H1 (cell line): Measurements from ENCODE around the gene KIAA0930. TPM values are rescaled to one million over a fixed set of nuclear protein-coding genes. Genes with fewer than 3 reads are reported as not detected.

Experiments
- CTCF ChIA-PET: fragments of 300-600 bp; sonication (Branson Sonifier 250); formaldehyde crosslinking; loops from one replicate; lab custom pipeline; 2021; ENCODE audit not compliant: partially characterized antibody; lab: Charles Lee
- POLR2A ChIA-PET: fragments of 300-600 bp; sonication (Branson Sonifier 250); formaldehyde crosslinking; loops from one replicate; lab custom pipeline; 2021; ENCODE audit warnings: inconsistent platforms; ENCODE audit not compliant: partially characterized antibody; lab: Charles Lee
- DNase-seq, 2 experiments: peaks; one replicate each; pipeline versions ENCODE4 v3.0.0 to v3.0.0-alpha.2; 2010 to 2022; ENCODE audit warnings: low spot score in 2 of 2, low read depth in 1 of 2, mixed read lengths in 1 of 2
- FAIRE-seq: peaks from 2 replicates; lab custom pipeline; 2011; peaks lifted over from hg19 to GRCh38; lab: Jason Lieb, UNC
- H2AFZ ChIP-seq: 2 replicates; pipeline ENCODE4 v1.8.1; 2012; ENCODE audit warnings: low read length, inconsistent platforms
- H2AK5ac ChIP-seq: 2 replicates; pipeline ENCODE4 v1.6.1; 2013; ENCODE audit warnings: low read depth, low read length
- H2BK120ac ChIP-seq: replicated peaks from 2 replicates; pipeline ENCODE3; 2013; ENCODE audit warnings: low read depth, low read length, inconsistent platforms
- H2BK12ac ChIP-seq: 2 replicates; pipeline ENCODE4 v1.6.1; 2013; ENCODE audit warnings: low read depth, low read length
- H2BK15ac ChIP-seq: 2 replicates; pipeline ENCODE4 v1.6.1; 2013; ENCODE audit warnings: low read length
- H2BK20ac ChIP-seq: 2 replicates; pipeline ENCODE4 v1.6.1; 2013; ENCODE audit warnings: low read length
- H2BK5ac ChIP-seq: 2 replicates; pipeline ENCODE4 v1.6.1; 2013; ENCODE audit warnings: low read depth, low read length
- H3K14ac ChIP-seq: 2 replicates; pipeline ENCODE4 v1.6.1; 2013; ENCODE audit warnings: inconsistent platforms; ENCODE audit not compliant: insufficient read length
- H3K18ac ChIP-seq: 2 replicates; pipeline ENCODE4 v1.6.1; 2013; ENCODE audit warnings: low read length; ENCODE audit errors: extremely low read depth
- H3K23ac ChIP-seq: 2 replicates; pipeline ENCODE4 v1.6.1; 2013; ENCODE audit warnings: inconsistent platforms; ENCODE audit not compliant: insufficient read length
- H3K23me2 ChIP-seq: 2 replicates; pipeline ENCODE4 v1.6.1; 2013; ENCODE audit warnings: low read depth, low read length
- H3K27ac ChIP-seq: 2 replicates; pipeline ENCODE4 v1.6.1; 2011; ENCODE audit warnings: low read depth, low read length, inconsistent platforms
- H3K27me3 ChIP-seq, 4 experiments: replicated peaks in 1 of 4; 1 replicate in 1 of 4; 2 replicates in 3 of 4; pipeline versions ENCODE4 v1.6.1 to v1.8.1; 2011 to 2013; ENCODE audit warnings: low read length in 3 of 4, mild to moderate bottlenecking in 3 of 4, inconsistent platforms in 2 of 4, mixed read lengths in 2 of 4, moderate library complexity in 1 of 4; ENCODE audit not compliant: control insufficient read depth in 3 of 4, insufficient read depth in 3 of 4; ENCODE audit errors: extremely low read depth in 1 of 4
- H3K36me3 ChIP-seq, 4 experiments: 2 replicates each; pipeline versions ENCODE4 v1.6.1 to v1.8.1; 2011 to 2013; ENCODE audit warnings: mild to moderate bottlenecking in 4 of 4, low read length in 3 of 4, moderate library complexity in 2 of 4, control low read depth in 1 of 4, inconsistent platforms in 1 of 4; ENCODE audit not compliant: insufficient read depth in 4 of 4, control insufficient read depth in 2 of 4
- H3K4ac ChIP-seq: replicated peaks from 2 replicates; pipeline ENCODE3; 2013; ENCODE audit warnings: low read length, low read depth, mixed read lengths, inconsistent platforms; ENCODE audit not compliant: insufficient read length
- H3K4me1 ChIP-seq, 4 experiments: replicated peaks in 1 of 4; 1 replicate in 1 of 4; 2 replicates in 3 of 4; pipeline versions ENCODE4 v1.6.1 to v1.8.1; 2011 to 2013; ENCODE audit warnings: low read length in 3 of 4, inconsistent platforms in 2 of 4, mixed read lengths in 1 of 4; ENCODE audit not compliant: insufficient read depth in 4 of 4, control insufficient read depth in 3 of 4
- H3K4me2 ChIP-seq, 2 experiments: 2 replicates each; pipeline versions ENCODE4 v1.6.1 to v1.8.1; 2011 to 2013; ENCODE audit warnings: low read depth in 2 of 2, low read length in 2 of 2, control low read depth in 1 of 2, inconsistent platforms in 1 of 2, mild to moderate bottlenecking in 1 of 2; ENCODE audit not compliant: insufficient read depth in 1 of 2
- H3K4me3 ChIP-seq, 4 experiments: fragments of 200-600, 300-600 bp in 1 of 4; sonication (generic), shearing (Covaris generic), sonication (Bioruptor Twin) in 1 of 4; 2 replicates each; pipeline versions ENCODE4 v1.5.1 to v1.8.1; 2011 to 2016; ENCODE audit warnings: low read length in 4 of 4, low read depth in 3 of 4, control low read depth in 2 of 4, inconsistent platforms in 2 of 4, mild to moderate bottlenecking in 2 of 4, mixed read lengths in 1 of 4, moderate library complexity in 1 of 4; ENCODE audit not compliant: insufficient read depth in 2 of 4; ENCODE audit errors: extremely low read depth in 1 of 4
- H3K56ac ChIP-seq: replicated peaks from 2 replicates; pipeline ENCODE3; 2013; ENCODE audit warnings: low read depth, mild to moderate bottlenecking, mixed read lengths, low read length, inconsistent platforms; ENCODE audit not compliant: insufficient read length
- H3K79me1 ChIP-seq: 2 replicates; pipeline ENCODE4 v1.6.1; 2013; ENCODE audit warnings: low read depth, low read length, control low read depth
- H3K79me2 ChIP-seq, 2 experiments: 2 replicates each; pipeline versions ENCODE4 v1.6.1 to v1.8.1; 2012 to 2013; ENCODE audit warnings: low read length in 2 of 2, mild to moderate bottlenecking in 2 of 2, inconsistent platforms in 1 of 2; ENCODE audit not compliant: insufficient read depth in 2 of 2, control insufficient read depth in 1 of 2
- H3K9ac ChIP-seq, 4 experiments: replicated peaks in 1 of 4; 1 replicate in 1 of 4; 2 replicates in 3 of 4; pipeline versions ENCODE4 v1.6.1 to v1.8.1; 2011 to 2013; ENCODE audit warnings: low read depth in 3 of 4, low read length in 3 of 4, control low read depth in 2 of 4, mild to moderate bottlenecking in 2 of 4, moderate library complexity in 2 of 4, inconsistent platforms in 1 of 4; ENCODE audit errors: extremely low read depth in 1 of 4
- H3K9me3 ChIP-seq, 2 experiments: 2 replicates each; pipeline versions ENCODE4 v1.6.1 to v1.8.1; 2012 to 2013; ENCODE audit warnings: mild to moderate bottlenecking in 2 of 2, moderate library complexity in 2 of 2, control low read depth in 1 of 2, inconsistent platforms in 1 of 2, low read depth in 1 of 2, low read length in 1 of 2, mixed read lengths in 1 of 2; ENCODE audit not compliant: insufficient read depth in 2 of 2
- H4K20me1 ChIP-seq, 2 experiments: replicated peaks in 1 of 2; 2 replicates each; pipeline versions ENCODE3 to v1.8.1; 2011 to 2013; ENCODE audit warnings: inconsistent platforms in 2 of 2, low read length in 2 of 2, mild to moderate bottlenecking in 1 of 2; ENCODE audit not compliant: insufficient read depth in 2 of 2, control insufficient read depth in 1 of 2
- H4K5ac ChIP-seq: 2 replicates; pipeline ENCODE4 v1.6.1; 2013; ENCODE audit warnings: low read length, low read depth, mixed read lengths, inconsistent platforms; ENCODE audit not compliant: insufficient read length
- H4K8ac ChIP-seq: 2 replicates; pipeline ENCODE4 v1.8.0; 2013; ENCODE audit warnings: mild to moderate bottlenecking, moderate library complexity, low read length, inconsistent platforms; ENCODE audit not compliant: insufficient read depth; ENCODE audit errors: extremely low read depth
- H4K91ac ChIP-seq: replicated peaks from 2 replicates; pipeline ENCODE3; 2013; ENCODE audit warnings: low read length, mixed read lengths, inconsistent platforms; ENCODE audit not compliant: insufficient read length
- BRCA1 ChIP-seq: IDR thresholded peaks from 2 replicates; pipeline ENCODE4 v1.6.1; 2012; ENCODE audit warnings: low read depth, low read length, improper control_type of control experiment
- JUN ChIP-seq: IDR thresholded peaks from 2 replicates; pipeline ENCODE4 v1.6.1; 2011; ENCODE audit warnings: low read depth, mild to moderate bottlenecking, improper control_type of control experiment, low read length
- KDM5A ChIP-seq: fragments of 200-600 bp; IDR thresholded peaks from 2 replicates; pipeline ENCODE4 v1.7.1; 2012; ENCODE audit warnings: mild to moderate bottlenecking, low read length, inconsistent platforms, mixed read lengths
- NANOG ChIP-seq: IDR thresholded peaks from 2 replicates; pipeline ENCODE4 v1.6.1; 2011; ENCODE audit warnings: low read length, low read depth, mild to moderate bottlenecking, inconsistent platforms; ENCODE audit not compliant: insufficient read depth, poor library complexity, severe bottlenecking
- POU5F1 ChIP-seq: IDR thresholded peaks from 2 replicates; pipeline ENCODE4 v1.6.1; 2011; ENCODE audit warnings: low read depth, mild to moderate bottlenecking, low read length, moderate library complexity
- RNF2 ChIP-seq: fragments of 200-900, 300-1000 bp; sonication (generic); IDR thresholded peaks from 2 replicates; pipeline ENCODE4 v1.7.1; 2016; ENCODE audit warnings: borderline replicate concordance, low read depth, mild to moderate bottlenecking, antibody characterized with exemption, low read length; ENCODE audit not compliant: poor library complexity, severe bottlenecking; ENCODE audit errors: missing control alignments
- SP1 ChIP-seq: IDR thresholded peaks from 2 replicates; pipeline ENCODE4 v1.6.1; 2011; ENCODE audit warnings: low read depth, low read length
- SP2 ChIP-seq: IDR thresholded peaks from 2 replicates; pipeline ENCODE4 v1.6.1; 2012; ENCODE audit warnings: mild to moderate bottlenecking, low read length, inconsistent platforms
- SUZ12 ChIP-seq: fragments of 200-600 bp; sonication (generic); IDR thresholded peaks from 2 replicates; pipeline ENCODE4 v1.6.1; 2012; ENCODE audit warnings: mild to moderate bottlenecking, inconsistent platforms, low read length, moderate library complexity, mixed read lengths
- TAF1 ChIP-seq: IDR thresholded peaks from 2 replicates; pipeline ENCODE4 v1.6.1; 2011; ENCODE audit warnings: mild to moderate bottlenecking, low read depth, low read length
- WGBS, 2 experiments: shearing (Covaris generic) in 1 of 2; methylation state at CpG; one replicate each; pipeline versions ENCODE4 v1.1.6 to v1.1.7; 2013 to 2015; ENCODE audit warnings: low lambda C conversion rate in 2 of 2, mixed read lengths in 2 of 2, inconsistent platforms in 1 of 2, low coverage in 1 of 2, missing lambda C conversion rate in 1 of 2; ENCODE audit not compliant: insufficient replicate concordance in 2 of 2, insufficient coverage in 1 of 2, insufficient read length in 1 of 2; ENCODE audit errors: extremely low coverage in 1 of 2, missing lambda C conversion rate in 1 of 2; 5-methylcytosine and 5-hydroxymethylcytosine counted together
- polyA plus RNA-seq, 7 experiments: library from polyadenylated mRNA; depleted of rRNA in 3 of 7; stranded (reverse) in 5 of 7; unstranded in 2 of 7; fragments of >200 nt in 5 of 7; fragments of 200-250 nt in 2 of 7; gene quantifications; 1 replicate in 5 of 7; 2 replicates in 1 of 7; 4 replicates in 1 of 7; pipeline versions ENCODE4 v1.2.1 to v1.2.3, GENCODE V29; 2011 to 2013; ENCODE audit warnings: missing spikeins in 2 of 7, mixed read lengths in 2 of 7
- total RNA-seq: library from RNA; stranded (reverse); fragmentation: NEBNext Ultra II Directional; extraction: Animal tissue kit (Norgen Biotek cat#: 25700); gene quantifications from 2 replicates; pipeline ENCODE4 v1.2.1, GENCODE V29; 2021
- TF ChIP-seq, protein P1 (sequence below): IDR thresholded peaks from 2 replicates; pipeline ENCODE4 v1.6.1; 2011; ENCODE audit warnings: low read length, improper control_type of control experiment

KIAA0930 gene
- total and polyA plus RNA-seq, 2 of the 8 experiments (the other 6 are each of a cell fraction or from before 2014, with no cell fraction given), result 61.9 to 66.1 TPM

DNA sequence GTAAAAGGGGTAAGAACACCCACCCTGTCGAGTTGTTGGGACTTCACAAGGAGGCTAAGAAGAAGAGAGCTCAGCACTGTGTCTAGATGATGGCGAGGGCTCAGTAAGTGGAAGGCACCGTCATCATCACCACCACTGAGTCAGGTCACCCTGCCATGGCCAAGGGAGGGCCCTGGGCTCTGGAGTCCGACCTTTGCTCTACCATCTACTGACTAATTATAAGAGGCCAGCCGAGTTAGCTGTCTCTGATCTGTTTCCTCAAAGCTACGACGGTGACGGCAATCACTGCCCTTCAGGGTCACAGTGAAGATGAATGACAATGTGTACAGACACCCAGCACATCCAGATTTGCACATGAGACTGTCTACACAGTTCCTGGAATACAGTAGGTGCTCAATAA is 29.3 kb downstream of the KIAA0930 start:
- peaks cover 12% of the 10 kb centered on the region for H3K79me1 ChIP-seq
- H2BK12ac ChIP-seq, result no peak overlapping the region
- ChIA-PET POLR2A (interaction anchor here (1.0 to 1.3 kb wide), 3 partner anchors 10 to 19 kb away, joined by 3 to 4 read pairs (median 3); no protein-coding TSS in a partner anchor), CTCF (interaction anchor here (0.7 to 4.4 kb wide), 5 partner anchors 12 to 31 kb away, joined by 3 to 25 read pairs (median 3); no protein-coding TSS in a partner anchor)
- H3K27me3 ChIP-seq, result no peaks in the 10 kb centered on the region
- H3K79me2 ChIP-seq, result peaks cover 0 to 15% of the 10 kb centered on the region in 2 experiments; a peak in 2 of 4 replicates
- no peak overlapping the region for H3K18ac ChIP-seq
- no peak overlapping the region for H2BK5ac ChIP-seq
- FAIRE-seq (no peak), DNase-seq (no peak)
- H4K5ac ChIP-seq, result no peak overlapping the region
- H3K9me3 ChIP-seq, result no peaks in the 10 kb centered on the region
- no peak overlapping the region for H4K8ac ChIP-seq
- no peak overlapping the region for H2AFZ ChIP-seq
- no peak overlapping the region for H2BK120ac ChIP-seq
- H3K14ac ChIP-seq, result no peak overlapping the region
- no peak overlapping the region for H2BK20ac ChIP-seq
- H2AK5ac ChIP-seq, result no peak overlapping the region
- H4K91ac ChIP-seq, result no peak overlapping the region
- H3K4me1 ChIP-seq, result peaks cover 0 to 25% (median 11%) of the 10 kb centered on the region in 4 experiments; a peak in 6 of 7 replicates
- H3K9ac ChIP-seq, result no peak overlapping the region
- no peak overlapping the region for H3K4ac ChIP-seq
- no peak for TF ChIP-seq BRCA1
- TF ChIP-seq RNF2, result no peak
- TF ChIP-seq, protein P1, sequence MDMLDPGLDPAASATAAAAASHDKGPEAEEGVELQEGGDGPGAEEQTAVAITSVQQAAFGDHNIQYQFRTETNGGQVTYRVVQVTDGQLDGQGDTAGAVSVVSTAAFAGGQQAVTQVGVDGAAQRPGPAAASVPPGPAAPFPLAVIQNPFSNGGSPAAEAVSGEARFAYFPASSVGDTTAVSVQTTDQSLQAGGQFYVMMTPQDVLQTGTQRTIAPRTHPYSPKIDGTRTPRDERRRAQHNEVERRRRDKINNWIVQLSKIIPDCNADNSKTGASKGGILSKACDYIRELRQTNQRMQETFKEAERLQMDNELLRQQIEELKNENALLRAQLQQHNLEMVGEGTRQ, result no peak
- no peak for TF ChIP-seq SP2
- no peak for TF ChIP-seq TAF1
- no peak for TF ChIP-seq SUZ12
- TF ChIP-seq JUN, result no peak
- TF ChIP-seq SP1, result no peak
- TF ChIP-seq NANOG, result no peak
- no peak for TF ChIP-seq POU5F1
- no peak for TF ChIP-seq KDM5A
- no peak overlapping the region for H3K4me2 ChIP-seq
- H3K36me3 ChIP-seq, result no peaks in the 10 kb centered on the region
- H4K20me1 ChIP-seq, result peaks cover 6 to 27% of the 10 kb centered on the region in 2 experiments
- no peak overlapping the region for H3K56ac ChIP-seq
- no peak overlapping the region for H3K27ac ChIP-seq
- no peaks in the 10 kb centered on the region for H3K23me2 ChIP-seq
- no peak overlapping the region for H2BK15ac ChIP-seq
- no peak overlapping the region for H3K4me3 ChIP-seq
- 91% methylated on average over 8 of the region's 8 CpGs; no CpG with 5 or more reads in 1 of the 2 experiments for WGBS, 2 experiments
- no peak overlapping the region for H3K23ac ChIP-seq
